Measurements from ENCODE around the gene TIMM29.
A peak's percentile ranks its signal among the peaks of the same experiment; 100 is the strongest.
"Not testable (repeated sequence)": the region's sequence is repeated elsewhere in the genome, so short reads cannot be mapped to it uniquely, and the experiment has no call there.

The TIMM29 gene

DNA sequence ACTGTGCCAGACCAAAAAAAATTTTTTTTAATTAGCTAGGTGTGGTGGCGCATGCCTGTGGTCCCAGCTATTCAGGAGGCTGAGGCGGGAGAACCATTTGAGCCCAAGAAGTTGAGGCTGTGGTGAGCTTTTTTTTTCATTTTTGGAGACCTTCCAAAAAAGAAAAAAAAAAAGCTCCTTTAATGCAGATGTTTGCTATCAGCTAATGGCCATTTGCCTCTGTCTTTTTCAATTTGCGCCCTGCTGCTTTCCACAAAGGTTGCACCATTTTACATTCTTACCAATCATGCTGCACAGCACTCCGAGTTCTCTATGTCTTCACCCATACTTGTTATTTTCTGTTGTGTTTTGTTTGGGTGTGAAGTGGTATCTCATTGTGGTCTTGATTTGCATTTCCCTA, 16.7 kb downstream of the TIMM29 start:
- DNase-seq (ENCODE audit: low read depth) = no peak

GRCh38 chr19:10946958-10947657, 18.5 kb downstream of the TIMM29 start:
- DNase-seq (ENCODE audit: low read depth) = no peak

- DNase-seq (ENCODE audit: low read depth) = no peak
Measured at GRCh38 chr19:10952809-10953208, 24.2 kb downstream of the TIMM29 start.

GRCh38 chr19:10959277-10959968, 30.8 kb downstream of the TIMM29 start:
- DNase-seq (ENCODE audit: low read depth) = not testable (repeated sequence)

- peak; percentile 88 for DNase-seq (ENCODE audit: low read depth)
Measured at GRCh38 chr19:10960314-10961072, 31.9 kb downstream of the TIMM29 start, which contains the start of gene SMARCA4. Gene SMARCA4, plus strand, starts transcription at chr19:10961030. Its CDS starts 23,122 bp downstream, at chr19:10984152.

GRCh38 chr19:10961073-10961860, 32.7 kb downstream of the TIMM29 start:
- DNase-seq (ENCODE audit: low read depth) = no peak

GRCh38 chr19:10962863-10963262, 34.3 kb downstream of the TIMM29 start:
- no peak for DNase-seq (ENCODE audit: low read depth)

DNA sequence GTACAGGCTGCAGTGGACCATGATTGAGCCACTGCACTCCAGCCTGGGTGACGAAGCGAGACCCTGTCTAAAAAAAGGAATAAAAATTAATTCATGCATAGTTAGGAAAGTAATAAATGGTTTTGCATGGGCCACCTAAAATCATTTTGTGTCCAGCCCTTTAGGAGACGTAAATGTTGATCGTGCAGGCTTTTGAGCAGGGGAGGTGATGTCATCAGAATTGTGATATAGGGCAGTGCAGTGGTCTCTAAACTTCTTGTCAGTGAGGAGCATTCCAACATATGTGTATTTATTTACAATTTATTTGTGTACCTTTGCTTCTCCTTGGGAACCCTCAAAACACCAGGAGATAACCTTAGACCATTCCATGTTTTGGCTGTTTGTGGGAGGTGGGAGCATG, 35.3 kb downstream of the TIMM29 start:
- no peak for DNase-seq (ENCODE audit: low read depth)

DNA sequence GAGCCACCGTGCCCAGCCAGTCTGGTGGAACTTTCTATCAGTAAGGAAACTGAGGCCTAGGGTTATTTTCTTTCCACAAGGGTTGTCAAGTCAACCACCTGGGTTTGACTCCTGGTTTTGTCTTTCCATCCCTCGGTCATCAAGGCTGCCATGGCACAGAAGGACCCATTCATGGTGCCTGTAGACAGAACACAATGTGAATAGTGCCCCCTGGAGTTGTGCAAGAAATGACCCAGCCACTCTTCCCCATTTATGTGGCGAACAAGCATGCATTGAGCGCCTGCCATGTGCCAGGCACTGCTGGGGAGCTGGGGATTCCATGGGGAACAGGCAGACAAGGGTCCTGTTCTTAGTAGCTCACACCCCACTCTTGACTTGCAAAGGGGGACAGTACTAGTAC, 36.3 kb downstream of the TIMM29 start:
- DNase-seq (ENCODE audit: low read depth) = no peak

DNA sequence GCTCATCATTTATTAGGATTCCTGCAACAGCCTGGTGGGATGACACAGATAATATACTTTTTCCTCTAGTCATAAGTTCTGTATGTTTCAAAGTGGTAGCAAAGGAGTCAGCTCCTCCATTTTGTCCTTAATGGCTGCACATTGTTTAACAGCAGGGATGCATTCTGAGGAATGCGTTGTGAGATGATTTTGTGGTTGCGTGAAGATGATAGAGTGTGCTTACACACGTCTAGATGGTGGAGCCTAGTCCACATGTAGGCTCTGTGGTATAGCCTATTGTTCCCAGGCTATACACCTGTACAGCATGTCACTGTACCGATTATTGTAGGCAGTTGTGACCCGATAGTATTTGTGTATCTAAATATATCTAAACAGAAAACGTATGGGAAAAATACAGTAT, 36.8 kb downstream of the TIMM29 start:
- DNase-seq (ENCODE audit: low read depth) = no peak

GRCh38 chr19:10966809-10967208, 38.2 kb downstream of the TIMM29 start:
- no peak for DNase-seq (ENCODE audit: low read depth)

DNA sequence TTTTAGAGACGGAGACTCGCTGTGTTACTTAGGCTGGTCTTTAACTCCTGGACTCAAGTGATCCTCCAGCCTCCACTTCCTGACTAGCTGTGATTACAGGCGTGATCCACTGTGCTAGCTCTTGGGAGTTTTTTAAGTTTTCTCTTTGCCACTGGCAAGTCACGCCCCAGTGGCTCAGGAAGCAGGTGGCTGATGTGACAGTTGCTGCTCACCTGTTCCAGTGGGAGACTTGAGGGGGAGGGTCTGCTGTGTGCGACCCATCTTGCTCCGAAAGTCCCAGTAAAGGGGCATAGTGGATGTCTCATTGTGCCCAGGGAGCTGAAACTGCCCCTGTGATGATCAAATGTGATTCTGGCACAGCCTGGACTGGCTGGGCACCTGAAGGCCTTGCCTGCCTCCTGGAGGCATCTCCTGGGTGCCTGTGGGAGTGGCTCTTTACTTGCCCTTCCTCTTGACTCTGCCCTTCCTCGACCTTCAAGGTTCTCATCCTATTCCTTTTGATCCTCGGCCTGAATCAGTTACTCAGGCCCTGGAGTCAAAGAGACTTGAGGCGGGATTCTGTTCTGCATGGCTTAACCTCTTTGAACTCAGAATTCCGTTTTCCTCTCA, 40.0 kb downstream of the TIMM29 start:
- no peak for DNase-seq (ENCODE audit: low read depth)

DNA sequence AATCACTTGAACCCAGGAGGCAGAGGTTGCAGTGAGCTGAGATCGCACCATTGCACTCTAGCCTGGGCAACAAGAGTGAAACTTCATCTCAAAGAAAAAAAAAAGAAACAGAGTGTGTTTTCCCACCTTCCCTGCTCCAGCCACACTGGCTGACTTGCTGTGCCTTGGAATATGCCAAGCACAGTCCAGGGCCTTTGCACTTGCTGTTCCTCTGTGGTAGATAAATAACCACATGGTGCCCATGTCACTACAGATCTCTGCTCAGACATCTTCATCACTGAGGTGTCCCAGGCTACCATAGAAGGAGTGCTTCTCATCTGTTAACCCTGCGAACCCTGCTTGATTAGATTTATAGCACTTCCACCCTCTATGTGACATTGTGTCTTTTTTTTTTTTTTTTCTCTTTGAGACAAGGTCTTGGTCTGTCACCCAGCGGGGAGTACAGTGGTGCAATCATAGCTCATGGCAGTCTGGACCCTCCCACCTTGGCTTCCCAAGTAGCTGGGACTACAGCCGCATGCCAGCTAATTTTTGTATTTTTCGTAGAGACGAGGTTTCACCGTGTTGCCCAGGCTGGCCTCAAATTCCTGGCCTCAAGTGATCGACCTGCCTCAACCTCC, 42.6 kb downstream of the TIMM29 start:
- DNase-seq (ENCODE audit: low read depth) = no peak

DNA sequence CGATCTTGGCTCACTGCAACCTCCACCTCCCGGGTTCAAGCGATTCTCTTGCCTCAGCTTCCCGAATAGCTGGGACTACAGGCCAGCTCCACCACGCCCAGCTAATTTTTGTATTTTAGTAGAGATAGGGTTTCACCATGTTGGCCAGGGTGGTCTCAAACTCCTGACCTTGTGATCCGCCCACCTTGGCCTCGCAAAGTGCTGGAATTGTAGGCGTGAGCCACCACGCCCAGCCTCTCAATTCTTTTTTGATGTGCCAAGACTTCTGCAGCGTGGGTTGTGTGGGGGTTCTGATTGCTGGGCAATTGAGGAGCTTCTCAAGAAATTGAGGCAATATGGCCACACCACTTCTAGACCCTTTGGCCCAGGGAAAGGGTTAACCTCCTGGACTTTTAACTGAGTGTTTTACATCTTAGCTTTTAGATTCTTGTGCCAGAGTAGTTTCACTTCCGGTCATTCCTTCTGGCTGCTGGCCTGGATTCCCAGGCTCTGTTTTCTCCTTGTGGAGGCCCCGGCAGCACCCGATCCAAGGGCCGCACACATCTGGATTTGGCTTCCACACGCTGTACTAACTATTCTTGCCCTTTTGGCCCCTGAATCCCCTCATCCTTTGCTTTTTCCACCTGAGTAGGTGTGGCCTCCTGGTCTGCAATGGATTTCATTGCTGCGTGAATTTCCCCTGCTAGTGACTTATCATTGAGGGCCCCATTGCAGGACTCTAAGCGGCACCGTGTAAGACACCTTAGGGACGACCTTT, 46.9 kb downstream of the TIMM29 start:
- no peak for DNase-seq (ENCODE audit: low read depth)

GRCh38 chr19:10976131-10976892, 47.7 kb downstream of the TIMM29 start:
- no peak for DNase-seq (ENCODE audit: low read depth)

DNA sequence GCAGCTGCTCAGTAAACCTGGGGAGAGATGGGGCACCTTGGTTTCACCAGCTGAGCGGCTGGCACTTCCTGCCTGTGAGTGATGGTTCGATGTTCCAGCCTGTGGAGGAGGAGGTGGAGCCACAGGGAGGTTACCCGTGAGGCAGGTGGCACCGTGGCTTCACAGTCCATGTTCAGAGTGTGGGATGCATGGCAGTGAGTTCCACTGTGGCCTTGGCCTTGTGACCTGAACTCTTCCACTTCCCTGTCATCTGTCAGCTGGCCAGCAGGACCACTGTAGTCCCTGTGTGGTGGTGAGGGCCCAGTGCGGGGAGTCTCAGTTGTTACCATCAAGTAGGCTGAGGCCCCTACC, 49.1 kb downstream of the TIMM29 start:
- no peak for DNase-seq (ENCODE audit: low read depth)

Data from HS-5 (cell line).